Activated naive CD8-positive, alpha-beta T cell treated with anti-CD3 and anti-CD28 coated beads, Interleukin-2, amount 50 U/mL, for 16 hours (primary cell): ENCODE results near the gene DENND4C.
"Not testable (repeated sequence)": the region's sequence is repeated elsewhere in the genome, so short reads cannot be mapped to it uniquely, and the experiment has no call there.

Experiments used
- DNase-seq: peaks from one replicate; pipeline ENCODE4 v3.0.0-alpha.2; 2020; ENCODE audit warnings: low read depth, low spot score

Gene DENND4C

DNA sequence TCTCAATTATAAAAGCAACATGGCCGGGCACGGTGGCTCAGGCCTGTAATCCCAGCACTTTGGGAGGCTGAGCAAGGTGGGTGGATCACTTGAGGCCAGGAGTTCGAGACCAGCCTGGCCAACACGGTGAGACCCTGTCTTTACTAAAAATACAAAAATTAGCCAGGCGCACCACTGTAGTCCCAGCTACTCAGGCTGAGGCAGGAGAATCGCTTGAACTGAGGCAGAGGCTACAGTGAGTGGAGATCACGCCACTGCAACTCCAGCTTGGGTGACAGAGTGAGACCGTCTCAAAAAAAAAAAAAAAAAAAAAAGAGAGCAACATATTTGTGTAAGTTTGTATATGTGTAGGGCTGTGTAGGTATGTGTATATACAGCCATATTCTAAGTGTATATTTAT is 142.1 kb downstream of the DENND4C start:
- no peak for DNase-seq

DNA sequence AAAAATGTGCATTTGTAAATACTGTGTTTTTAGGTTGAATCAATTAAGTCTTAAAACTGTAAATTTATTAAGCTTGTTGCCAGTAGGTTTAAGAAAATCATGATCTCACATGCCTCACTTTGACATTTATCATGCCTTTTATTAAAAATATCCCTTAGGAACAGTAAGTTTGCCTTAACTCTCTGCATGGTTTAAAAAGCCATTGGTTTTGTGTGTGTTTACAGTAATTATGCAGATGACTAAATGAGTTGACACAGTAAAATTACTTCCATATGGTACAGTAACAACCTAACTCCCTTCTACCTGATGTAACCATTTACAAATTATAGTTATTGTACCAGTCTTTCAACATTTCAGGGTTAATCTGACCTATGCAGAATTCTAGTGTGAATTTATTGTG is 143.0 kb downstream of the DENND4C start:
- DNase-seq, result no peak

DNA sequence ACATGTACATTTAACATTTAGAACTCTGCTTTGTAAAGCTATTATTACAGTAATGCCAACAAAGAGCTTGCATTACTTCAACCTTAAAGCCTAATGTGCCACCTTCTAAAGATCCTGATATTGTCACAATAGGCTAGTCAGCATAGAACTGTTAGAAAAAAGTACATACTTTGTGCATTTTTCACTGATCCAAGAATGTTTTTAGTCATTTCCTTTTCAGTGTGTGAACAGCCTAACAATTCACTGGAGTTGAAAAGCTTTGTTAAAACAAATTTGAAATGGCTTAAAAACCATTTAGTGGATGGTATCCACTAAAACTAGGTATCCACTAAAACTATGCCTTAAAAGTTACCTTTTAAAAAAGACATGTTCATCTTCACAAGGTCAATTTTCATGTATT is 145.0 kb downstream of the DENND4C start:
- no peak for DNase-seq

DNA sequence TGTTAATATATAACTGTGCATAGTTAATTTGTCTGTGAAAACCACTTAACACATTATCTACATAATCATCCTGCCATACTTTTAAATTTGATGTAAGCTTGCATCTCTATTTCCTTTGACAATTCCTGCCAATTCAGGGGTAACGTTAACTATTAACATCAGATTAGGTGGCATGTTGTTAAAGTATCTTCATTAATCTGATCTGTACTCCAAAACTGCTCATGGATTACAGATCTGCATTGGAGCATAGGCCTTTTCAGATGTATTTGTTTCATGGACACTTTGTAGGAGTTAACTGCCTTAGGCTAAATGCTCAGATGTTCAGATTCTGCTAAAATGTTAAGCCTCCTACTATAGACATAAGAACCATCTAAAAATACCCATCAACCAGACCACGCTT is 146.4 kb downstream of the DENND4C start:
- no peak for DNase-seq

DNA sequence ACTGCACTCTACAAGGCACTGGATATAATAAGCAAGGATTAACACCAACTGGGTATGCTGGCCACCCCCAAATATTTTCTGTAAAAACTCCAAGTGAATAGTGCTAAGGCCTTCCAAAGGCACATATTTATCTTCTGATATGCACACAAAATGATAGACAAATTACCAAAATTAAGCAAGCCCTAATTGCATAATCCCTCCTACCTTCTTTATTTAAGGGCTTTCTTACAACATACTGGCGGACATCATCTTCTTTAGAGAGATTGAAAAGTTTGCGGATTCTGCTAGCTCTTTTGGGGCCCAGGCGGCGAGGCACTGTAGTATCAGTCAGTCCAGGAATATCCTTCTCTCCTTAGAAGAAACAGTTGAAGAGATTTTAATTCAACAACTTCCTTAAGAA is 147.7 kb downstream of the DENND4C start:
- no peak for DNase-seq

DNA sequence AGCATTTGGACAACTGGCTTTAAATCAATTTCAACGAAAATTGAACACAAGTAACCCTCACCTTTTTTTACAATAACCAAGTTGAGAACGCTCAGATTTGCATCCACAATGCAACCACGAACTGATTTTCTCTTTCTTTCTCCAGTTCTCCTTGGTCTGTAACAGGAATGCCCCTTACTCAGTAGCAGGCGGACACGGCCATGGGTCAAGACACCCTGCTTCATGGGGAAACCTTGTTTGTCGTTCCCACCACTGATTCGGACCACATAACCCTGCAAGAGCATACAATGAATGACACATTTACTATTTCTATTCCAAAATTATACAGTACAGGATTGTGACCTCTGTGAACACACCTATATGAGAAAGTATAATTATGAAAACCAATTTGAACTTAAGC is 148.2 kb downstream of the DENND4C start:
- no peak for DNase-seq

DNA sequence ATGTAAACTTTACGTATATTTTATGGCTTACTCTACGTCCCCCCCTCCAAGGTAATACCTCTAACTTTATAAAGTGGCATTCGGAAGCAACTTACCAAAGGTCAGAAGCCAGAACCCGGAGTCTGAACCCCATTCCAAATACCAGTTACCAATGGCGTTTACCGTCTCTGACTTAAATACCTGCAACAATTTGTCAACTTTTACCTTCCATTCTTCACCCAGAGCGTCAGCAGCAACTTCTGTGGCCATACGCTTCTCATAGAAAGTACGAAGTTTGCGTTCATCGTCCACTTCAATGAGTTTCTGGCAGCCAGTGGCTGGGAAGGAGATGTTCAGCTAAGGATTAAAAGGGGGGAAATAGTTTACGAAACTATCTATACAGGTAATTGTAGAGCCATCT is 148.8 kb downstream of the DENND4C start:
- DNase-seq, result no peak

DNA sequence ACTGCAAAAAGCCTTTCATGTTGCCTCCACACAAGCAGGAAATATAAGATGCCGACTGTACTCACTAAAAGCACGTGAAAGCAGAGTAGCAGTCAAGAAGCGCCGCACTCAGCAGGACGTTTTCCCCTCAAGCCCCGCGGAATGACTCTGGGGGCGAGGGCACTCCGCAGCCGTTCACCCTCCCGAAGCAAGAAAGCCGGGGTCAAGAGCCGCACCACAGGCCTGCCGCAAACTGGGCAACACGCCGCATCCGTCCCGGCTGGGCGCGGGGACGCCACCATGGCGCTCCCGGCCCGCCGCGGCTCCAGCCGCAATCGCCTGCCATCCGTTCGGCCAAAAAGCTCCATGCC is 149.2 kb downstream of the DENND4C start:
- DNase-seq, result no peak

DNA sequence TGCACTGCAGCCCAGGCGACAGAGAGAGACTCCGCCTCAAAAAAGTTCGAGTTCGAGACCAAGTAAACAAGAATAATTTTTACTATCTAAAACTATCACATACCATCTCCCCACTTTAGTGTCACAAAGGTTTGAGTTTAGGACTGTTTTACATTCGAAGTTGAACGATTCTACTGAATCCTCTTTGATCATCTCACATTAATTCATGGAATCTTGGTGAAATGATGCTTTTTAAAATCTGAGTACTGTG is 150.3 kb downstream of the DENND4C start:
- no peak for DNase-seq

DNA sequence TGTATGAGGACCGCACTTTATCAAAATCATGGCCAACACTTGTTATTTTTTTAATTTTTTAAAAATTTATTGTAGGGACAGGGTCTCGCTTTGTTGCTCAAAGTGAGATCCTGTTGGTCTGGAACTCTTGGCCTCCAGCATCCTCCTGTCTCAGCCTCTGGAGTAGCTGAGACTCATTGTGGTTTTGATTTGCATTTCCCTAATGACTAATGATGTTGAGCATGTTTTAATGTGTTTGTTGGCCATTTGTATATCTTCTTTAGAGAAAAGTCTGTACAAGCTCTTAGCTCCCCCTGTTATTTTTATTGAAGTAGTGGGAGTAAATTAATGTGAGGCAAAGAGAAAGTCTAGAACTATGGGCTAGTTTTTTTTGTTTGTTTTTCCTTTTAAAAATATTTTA is 151.2 kb downstream of the DENND4C start:
- DNase-seq, result no peak

DNA sequence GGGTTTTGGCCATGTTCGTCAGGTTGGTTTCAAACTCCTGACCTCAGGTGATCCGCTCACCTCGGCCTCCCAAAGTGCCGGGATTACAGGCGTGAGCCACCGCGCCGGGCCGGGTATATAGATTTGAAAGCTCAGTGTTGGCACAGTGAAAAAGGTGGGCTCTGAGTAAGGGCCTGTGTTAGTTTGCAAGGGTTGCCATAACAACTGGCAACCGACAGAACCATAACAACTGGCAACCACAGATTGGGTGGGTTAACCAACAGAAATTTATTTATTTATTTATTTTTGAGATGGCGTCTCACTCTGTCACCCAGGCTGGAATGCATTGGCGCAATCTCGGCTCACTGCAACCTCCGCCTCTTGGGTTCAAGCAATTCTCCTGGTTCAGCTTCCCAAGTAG is 154.7 kb downstream of the DENND4C start:
- DNase-seq, result not testable (repeated sequence)

DNA sequence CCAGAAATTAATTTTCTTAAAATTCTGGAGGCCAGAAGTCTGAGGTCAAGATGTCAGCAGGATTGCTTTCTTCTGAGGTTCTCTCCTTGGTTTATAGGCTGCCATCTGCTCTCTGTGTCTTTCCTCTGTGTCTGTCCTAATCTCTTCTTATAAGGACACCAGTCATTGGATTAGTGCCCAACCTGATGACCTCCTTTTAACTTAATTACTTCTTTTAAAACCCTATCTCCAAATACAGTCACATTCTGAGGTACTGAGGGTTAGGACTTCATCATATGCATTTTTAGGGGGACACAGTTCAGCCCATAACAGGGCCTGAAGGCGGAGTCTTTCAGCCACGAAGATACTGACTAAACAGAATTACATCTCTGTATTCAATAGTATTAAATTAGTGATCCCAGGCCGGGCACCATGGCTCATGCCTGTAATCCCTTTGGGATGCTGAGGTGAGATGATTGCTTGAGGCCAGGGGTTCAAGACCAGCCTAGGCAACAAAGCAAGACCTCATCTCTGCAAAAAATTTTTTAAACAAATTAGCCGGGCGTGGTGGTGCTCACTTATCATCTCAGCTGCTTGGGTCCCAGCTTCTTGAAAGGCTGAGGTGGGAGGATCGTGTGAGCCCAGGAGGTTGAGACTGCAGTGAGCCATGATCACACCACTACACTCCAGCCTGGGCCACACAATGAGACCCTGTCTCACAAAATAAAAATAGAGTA is 155.5 kb downstream of the DENND4C start:
- DNase-seq, result no peak

DNA sequence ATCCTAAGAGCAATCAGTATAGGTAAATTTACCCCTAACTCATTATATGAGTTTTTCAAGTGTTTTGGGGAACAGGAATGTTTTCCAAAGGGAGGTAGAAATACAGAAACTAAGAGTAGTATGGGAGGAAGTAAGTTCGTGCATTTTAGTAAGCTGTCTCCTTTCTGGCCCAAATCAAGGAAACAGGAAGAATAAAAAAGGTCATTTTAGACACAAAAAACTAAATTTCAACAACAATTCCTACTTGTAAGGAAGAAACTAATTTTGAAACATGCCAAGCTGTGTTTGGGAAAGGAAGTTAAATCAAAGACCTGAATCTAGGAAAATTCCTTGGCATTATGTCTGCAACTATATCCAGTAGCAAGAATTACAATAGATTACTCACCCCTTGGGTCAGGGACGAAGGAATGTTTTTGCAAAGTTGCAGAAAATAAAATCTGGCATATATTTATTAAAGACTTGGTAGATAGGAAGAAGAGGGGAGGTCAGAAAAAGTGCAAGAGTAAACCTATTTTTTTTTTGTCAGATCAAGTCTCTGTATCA is 156.1 kb downstream of the DENND4C start:
- no peak for DNase-seq

DNA sequence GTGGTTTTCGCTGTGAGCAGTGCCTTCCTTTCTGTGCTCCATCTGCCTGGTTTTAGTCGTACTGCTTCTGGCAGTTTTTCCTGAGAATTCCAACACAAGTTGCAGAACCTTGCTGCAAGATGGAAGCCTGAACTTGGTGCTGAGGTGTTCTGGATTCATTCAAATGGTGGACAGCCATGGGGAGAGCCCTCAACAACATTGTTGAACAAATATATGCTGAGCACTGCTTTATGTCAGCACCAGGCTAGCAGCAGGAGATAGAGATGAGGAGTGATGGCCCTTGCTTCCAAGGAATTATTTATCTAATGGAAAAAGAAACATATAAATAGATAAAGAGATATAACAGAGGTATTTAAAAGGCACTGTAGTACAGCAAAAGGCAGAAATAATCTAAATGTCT is 156.8 kb downstream of the DENND4C start:
- no peak for DNase-seq

DNA sequence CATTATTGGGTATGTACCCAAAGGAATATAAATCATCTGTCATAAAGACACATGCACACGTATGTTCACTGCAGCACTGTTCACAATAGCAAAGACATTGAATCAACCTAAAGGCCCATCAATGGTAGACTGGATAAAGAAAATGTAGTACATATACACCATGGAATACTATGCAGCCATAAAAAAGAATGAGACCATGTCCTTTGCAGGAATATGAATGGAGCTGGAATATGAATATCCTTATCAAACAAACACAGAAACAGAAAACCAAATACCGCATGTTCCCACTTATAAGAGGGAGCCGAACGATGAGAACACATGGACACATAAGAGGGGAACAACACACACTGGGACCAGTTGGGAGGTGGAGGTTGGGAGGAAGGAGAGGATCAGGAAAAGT is 159.0 kb downstream of the DENND4C start:
- not testable (repeated sequence) for DNase-seq

DNA sequence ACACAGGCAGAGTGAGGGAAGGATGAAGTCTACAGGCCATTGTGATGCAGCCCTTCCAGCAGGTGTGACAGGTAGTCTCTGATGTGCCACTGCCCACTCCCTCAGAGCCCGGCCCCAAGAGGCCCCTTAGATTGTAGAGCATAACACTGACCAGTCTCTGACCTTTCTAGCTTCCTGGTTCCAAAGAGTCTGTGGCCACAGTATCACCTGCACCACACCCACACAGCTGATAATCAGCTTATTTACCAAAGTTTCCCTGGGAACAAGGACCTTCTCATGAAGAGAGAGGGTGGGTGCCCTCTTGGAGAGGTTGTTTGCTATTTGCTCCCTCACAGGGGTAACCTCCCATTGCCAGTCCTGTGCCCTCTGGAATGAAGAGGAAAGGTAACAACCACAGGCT is 167.4 kb downstream of the DENND4C start:
- DNase-seq, result no peak

DNA sequence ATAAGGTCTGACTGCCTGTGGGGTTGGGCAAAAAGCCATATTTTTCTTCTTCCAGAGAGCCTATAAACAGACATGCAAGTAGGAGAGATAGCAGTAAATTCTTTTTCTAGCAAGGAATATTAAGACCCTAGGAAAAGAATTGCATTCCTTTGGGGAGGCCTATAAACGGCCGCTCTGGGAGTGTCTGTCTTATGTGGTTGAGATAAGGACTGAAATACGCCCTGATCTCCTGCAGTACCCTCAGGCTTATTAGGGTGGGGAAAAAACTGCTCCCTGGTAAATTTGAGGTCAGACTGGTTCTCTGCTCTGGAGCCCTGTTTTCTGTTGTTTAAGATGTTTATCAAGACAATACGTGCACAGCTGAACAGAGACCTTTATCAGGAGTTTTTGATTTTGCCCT is 172.7 kb downstream of the DENND4C start:
- not testable (repeated sequence) for DNase-seq

DNA sequence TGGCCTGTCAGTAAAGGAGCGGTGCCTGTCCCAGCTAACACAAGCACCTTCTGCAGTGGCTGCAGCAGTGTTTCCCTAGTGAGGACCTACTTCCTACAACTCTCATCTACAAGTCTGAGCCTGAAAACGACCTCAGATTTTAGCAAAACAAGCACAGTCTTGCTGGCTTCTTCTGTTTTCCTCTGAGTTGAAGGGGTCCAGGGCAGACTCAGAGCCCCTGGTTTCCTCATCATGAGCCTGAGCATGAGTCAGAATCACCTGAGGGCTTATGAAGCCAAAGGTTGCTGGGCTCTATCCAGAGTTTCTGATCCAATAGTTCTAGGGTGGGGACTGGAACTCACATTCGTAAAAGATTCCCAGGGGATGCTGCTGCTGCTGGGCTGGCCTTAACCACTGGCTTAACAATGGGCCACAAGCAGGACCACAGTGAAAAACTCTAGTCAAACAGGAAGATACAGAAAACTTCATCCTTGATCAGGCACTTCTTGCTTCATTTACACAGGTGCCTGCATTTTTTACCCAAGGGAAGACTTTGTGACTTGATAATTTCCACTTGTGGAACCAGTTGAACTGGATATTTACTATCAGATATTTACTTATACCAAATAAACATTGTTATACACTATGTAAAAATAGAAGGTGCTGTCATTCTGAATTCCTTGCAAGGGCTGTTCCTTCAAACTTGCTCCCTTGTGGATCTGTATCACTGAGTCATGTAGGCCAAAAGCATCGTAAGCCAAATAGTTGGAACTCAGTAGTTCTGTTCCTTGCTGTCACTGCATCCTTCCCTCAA is 174.0 kb downstream of the DENND4C start:
- no peak for DNase-seq

DNA sequence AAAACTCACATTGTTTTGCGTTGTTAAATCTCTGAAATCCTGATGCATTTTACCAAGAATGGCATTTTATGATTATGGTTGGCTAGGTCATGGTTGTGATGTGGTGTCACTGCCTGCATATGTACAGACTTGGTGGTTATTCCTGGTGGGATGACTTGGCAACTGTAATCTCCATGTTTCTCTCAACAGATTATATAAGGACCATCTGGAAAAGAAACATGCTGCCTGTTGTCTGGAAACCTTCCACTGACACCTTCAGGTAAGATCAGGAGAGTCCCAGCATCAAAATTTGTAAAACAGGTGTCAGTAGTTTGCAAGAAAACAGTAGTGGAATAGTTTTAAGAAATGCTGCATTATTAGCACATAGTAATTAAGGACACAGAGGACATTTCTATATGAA is 175.3 kb downstream of the DENND4C start:
- no peak for DNase-seq

DNA sequence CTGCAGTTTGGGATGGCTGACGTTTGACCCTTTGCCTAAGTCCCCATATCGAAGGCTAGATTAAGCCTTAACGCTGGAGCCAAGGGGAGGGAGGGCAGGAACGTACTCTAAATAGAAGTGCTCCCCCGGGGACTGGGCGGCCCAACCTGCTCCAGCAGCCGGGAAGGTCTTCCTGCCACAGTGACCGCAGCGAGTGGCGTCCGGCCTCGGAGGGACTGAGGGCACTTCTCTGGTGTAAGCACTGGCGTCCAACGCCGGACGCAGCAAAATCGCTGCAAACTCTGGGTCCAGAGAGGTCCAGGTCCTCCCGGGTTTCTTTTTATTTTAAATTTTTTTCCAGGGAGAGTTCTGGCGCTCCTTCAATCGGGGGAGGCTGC is 177.8 kb downstream of the DENND4C start:
- DNase-seq, result no peak

DNA sequence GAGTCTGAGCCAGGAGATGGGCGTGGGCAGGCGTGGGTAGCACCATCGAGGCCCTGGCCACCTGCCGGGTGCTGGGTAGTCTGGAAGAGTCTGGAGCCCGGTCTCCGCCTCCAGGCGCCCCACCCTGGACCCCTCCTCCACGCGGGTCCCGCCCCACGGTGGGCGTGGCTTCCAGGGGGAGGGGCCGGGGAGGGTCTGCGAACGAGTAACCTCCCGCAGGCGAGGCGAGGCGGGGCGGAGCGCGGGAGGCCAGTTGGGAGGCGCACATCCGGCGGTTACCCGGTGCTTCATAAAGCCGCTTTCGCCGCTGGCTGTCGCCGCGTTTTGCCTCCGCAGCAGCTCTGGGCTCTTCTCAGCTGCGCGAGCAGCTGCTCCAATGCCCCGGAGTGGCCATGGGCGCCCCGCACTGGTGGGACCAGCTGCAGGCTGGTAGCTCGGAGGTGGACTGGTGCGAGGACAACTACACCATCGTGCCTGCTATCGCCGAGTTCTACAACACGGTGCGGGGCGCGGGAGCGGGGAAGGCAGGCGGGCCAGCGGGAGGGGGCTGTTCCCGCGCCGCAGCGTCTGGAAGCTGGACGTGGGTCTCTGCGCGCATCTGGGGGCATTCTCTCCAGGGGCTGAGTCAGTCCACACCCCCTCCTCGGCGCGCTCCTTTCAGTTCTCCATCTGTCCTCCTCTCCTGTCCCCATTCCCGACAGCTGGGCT is 178.4 kb downstream of the DENND4C start, which contains the start of gene ACER2:
Gene ACER2, plus strand, starts transcription at position 317 of the 708 bp plus-strand sequence. Its CDS starts 76 bp downstream, at position 393.
- peak; percentile 87 for DNase-seq

DNA sequence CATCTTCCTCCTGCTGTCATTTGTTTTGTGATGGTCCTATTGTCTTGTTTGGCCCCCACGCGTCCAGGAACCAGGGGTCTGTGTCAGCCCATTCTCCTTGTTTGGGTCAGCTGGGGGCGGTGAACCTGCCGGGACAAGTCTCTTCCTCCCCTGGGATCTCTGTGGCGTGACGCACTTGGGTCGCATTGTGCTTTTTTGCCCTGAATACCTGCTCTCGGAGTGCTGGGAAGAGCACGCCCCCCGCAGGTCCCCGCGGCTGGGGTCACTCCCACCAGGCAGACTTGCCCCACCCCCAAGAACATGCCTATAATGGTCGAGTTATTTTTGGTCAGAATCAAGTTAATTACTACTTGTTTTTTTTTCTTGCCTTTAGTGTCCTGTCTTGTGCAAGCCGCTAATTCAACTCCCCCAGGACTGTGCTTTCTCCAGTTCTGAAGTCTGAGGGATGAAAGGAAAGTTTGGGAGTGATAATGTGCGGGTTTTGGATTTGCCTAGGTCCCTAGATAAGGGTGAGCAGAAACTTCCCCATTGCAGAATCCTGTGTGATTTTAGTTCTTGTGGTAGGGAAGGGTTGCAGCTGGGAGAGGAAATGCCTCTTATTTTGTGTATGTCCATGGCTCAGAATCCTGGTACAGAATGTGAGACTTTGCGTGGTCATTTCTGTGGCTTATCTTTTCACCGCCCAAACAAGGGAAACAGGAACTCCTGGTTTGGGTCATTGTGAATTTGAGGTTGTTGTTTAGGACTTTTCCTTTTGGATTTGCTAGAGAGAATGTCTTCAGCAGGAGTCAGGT is 179.1 kb downstream of the DENND4C start:
- DNase-seq, result no peak
